GM19099 (cell line): ENCODE measurements around the gene WBP1L.

Experiments used
- POLR2A ChIP-seq: IDR thresholded peaks from 3 replicates; pipeline ENCODE4 v1.6.1; 2011; ENCODE audit warnings: low read depth; ENCODE audit not compliant: insufficient read length; ENCODE audit errors: extremely low read depth

Gene WBP1L

GRCh38 chr10:102812231-102812876 lies 68.6 kb downstream of the WBP1L start:
- TF ChIP-seq POLR2A = no peak

GRCh38 chr10:102813017-102813541 lies 69.3 kb downstream of the WBP1L start:
- TF ChIP-seq POLR2A = no peak

DNA sequence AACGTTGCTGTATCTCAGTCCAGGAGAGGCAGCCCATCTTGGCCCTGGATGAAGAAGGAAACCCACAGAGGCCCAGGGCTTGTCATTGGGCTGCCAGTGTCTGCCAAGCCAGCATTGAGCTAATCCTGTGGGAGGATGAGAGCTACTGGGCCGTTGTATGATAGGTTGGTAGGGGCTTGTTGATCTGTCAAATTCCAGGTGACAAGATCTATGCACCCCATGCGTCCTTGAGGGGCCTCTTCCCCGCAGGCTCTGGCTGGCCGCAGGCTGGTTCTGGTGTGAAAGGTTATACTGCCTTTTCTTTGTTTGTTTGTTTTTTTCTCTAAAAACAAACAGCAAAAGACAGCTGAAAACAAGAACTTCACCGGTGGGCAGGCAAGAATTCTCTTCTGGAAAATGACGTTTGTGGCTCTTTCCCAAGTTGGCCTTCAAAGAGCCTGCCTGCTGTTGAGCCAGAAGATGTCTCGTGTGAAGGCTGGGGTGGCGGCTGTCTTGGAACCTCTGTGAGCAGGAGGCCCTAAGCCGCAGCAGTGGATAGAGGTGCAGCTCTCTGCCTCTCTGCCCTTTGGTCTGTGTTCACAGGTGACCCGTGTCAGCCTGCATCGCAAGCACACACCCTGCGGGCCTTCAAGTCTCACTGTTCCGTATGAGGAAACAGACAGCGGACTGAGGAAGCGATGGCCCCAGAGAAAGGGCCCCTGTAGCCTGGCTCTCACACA lies 70.1 kb downstream of the WBP1L start:
- TF ChIP-seq POLR2A = no peak

DNA sequence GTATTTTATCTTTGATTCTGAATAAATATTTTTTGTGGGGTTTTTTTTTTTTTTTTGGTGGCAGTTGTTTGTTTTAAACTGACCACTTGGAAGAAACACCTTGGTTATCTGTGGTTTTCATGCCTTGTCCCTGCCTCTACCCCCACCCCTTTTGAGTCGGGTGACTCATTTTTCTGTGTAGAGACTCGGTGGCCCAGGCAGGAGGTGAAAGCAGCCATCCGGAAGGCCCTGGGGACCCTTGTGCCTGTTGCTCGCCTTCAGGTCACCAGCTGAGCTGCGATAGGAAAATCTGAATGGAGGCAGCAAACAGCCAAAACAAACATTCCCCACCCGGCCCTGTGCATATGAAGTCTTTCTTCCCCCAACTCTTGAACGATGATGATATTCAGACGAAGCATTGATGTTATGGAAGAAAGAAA lies 70.7 kb downstream of the WBP1L start:
- TF ChIP-seq POLR2A = no peak

DNA sequence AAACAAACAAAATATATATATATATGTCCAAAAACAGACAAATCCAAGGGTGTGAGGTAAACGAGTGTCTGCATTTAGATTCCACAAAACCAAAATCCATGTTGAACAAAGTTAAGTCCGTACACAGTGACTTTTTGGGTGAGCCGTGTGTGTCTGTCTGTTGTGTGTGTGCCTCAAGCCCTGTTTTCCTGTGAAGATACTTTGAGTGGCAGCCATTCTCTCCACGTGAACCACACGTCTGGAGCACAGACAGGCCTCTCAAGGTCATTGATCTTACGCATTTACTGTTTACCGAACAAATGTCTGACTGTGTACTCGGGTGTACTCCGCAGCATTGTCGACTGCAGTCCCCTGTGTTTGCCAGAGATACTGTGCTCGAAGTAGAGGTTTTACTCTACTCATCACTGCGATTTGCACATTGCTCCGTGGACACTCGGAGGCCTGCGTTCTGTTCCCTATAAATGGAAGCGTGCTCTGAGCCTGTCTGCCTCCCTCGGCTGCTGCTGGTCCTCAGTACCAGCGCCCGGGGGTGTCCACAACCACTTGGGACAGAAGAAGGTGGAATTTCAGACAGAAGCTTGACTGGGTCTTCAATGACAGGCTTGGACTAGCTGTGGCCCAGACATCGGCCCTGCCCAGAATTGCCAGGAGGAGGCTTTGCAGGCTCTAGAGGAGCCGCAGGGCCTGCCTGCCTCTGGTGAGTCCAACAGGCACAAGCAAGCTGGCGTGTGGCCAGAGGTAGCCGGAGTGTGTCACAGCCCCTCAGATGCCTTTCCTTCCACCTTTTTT lies 71.3 kb downstream of the WBP1L start:
- TF ChIP-seq POLR2A = no peak

DNA sequence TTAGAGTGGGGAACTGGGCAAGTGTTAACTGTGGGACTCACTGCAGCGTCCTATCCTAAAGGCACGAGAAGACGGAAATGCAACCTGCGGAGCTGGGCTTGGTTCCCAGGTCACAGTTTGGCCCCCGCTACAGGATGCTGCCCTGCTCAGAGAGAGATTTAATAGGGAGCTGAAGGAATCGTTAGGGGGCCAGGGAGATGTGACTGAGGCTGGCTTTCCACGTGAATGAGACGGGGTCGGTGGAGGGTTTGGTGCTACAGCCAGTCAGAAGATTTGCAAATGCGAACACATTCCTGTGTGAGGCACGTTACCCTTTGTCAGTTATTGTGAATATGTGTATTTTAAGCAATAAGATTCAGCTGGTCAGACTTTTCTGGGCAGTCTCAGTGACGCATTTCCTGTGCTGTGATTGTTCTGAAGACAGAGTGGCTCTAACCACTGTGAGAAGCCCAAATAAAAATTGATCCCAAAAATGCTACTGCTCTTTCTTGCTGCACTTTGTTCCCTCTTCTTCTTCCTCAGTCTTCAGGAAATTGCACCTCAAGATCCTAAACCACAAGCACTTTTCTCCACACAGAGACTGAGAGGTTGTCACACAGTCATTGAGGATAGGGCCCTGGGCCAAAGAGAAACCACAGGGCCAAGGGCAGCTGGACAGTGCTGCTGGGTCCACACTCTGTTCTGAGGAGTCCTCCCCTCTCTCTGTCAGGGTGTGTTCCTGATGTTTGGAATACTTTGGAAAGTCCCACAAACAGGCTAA lies 72.2 kb downstream of the WBP1L start:
- no peak for TF ChIP-seq POLR2A

GRCh38 chr10:102817175-102817574 lies 73.4 kb downstream of the WBP1L start:
- no peak for TF ChIP-seq POLR2A

- TF ChIP-seq POLR2A = no peak
These were observed 75.3 kb downstream of the WBP1L start for GRCh38 chr10:102819054-102819453.

- TF ChIP-seq POLR2A = no peak
These were observed 78.5 kb downstream of the WBP1L start for GRCh38 chr10:102822222-102822621.

DNA sequence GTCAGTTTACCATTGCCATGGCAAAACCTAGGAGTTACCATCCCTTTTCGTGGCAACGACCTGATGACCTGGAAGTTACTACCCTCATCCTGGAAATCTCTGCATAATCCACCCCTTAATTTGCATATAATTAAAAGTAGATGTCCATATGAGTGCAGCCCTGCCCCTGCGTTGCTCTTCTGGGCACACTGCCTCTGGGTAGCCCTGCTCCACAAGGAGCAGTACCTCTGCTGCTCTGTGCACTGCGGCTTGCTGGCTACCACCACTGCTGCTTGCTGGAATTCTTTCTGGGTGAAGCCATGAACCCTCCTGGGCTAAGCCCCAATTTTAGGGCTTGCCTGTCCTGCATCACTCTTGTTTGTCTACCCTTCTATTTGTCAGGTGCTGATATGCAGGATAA lies 80.9 kb downstream of the WBP1L start:
- TF ChIP-seq POLR2A = no peak

- no peak for TF ChIP-seq POLR2A
These were observed 82.5 kb downstream of the WBP1L start for GRCh38 chr10:102826148-102826796.

DNA sequence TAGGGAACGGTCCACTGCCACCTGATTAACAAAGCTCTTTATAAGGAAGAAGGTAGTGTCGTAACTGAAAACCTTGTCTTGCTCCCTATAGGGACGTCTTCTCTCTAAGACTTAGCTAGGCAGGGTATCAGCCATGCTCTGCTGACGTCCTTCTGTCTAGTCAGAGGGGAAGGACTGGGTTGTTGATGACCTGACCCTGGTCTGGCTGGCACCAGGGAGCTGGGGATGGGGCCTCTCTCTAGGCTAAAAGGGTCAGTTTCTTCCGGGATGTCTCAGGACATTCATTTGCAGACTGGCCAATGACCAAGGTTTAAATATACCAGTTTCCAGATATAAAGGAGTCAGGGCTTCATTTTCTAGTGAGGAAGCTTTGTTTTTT lies 83.8 kb downstream of the WBP1L start:
- no peak for TF ChIP-seq POLR2A

GRCh38 chr10:102831322-102832071 lies 87.7 kb downstream of the WBP1L start:
- TF ChIP-seq POLR2A = no peak

DNA sequence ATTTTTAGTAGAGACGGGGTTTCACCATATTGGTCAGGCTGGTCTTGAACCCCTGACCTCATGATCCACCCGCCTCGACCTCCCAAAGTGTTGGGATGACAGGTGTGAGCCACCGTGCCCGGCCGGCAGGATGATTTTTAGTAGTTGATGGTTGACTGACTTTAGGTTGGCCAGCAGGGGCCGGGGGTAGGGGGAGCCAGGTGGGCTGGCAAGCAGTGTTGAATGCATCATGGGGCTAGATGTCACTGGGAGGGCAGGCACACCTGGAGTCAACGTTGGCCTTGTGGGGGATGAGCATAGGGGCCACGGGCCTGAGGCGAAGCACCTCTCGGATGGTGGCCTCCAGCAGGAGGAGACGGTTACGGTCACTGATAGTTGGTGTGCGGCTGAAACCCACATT lies 88.5 kb downstream of the WBP1L start:
- no peak for TF ChIP-seq POLR2A
